GM12873 (cell line): ENCODE results near the gene MISP3.

Experiments
- TF ChIP-seq, protein P1 (sequence below): IDR thresholded peaks from 2 replicates; pipeline ENCODE4 v1.5.1; 2012; ENCODE audit warnings: low read depth, mild to moderate bottlenecking, moderate library complexity, low read length, control low read depth; ENCODE audit not compliant: insufficient read depth; ENCODE audit errors: missing control alignments

Gene MISP3

DNA sequence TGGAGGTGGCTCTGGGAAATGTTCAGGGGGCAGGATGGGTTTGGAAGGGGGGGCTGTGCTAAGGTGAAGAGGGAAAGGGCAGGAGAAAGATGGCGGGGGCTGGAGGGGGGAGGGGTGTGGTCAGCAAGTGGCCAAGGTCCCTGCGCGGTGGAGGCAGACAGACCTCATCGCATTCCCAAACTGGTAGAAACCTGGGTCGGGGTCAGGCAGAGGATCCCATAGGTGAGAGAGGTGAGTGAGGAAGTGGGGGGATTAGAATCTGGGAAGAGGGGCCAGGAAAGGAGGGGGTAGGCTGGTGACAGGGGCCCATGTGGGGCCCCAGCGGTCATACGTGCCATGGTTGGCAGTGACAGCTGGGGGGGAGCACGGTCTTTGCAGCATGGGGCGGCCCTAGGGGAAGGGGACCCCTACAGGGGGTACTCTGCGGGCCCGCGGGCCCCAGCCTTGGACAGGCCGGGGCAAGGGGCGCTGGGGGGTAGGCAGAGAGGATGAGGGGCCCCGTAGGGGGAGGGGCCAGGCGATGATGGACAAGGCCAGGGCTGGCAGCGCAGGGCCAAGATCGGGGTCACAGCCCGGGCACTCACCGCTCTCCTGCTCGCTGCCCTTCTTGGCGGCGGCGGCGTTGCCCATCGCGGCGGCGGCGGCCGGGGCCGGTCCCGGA, 44.5 kb downstream of the MISP3 start:
- TF ChIP-seq, protein P1, sequence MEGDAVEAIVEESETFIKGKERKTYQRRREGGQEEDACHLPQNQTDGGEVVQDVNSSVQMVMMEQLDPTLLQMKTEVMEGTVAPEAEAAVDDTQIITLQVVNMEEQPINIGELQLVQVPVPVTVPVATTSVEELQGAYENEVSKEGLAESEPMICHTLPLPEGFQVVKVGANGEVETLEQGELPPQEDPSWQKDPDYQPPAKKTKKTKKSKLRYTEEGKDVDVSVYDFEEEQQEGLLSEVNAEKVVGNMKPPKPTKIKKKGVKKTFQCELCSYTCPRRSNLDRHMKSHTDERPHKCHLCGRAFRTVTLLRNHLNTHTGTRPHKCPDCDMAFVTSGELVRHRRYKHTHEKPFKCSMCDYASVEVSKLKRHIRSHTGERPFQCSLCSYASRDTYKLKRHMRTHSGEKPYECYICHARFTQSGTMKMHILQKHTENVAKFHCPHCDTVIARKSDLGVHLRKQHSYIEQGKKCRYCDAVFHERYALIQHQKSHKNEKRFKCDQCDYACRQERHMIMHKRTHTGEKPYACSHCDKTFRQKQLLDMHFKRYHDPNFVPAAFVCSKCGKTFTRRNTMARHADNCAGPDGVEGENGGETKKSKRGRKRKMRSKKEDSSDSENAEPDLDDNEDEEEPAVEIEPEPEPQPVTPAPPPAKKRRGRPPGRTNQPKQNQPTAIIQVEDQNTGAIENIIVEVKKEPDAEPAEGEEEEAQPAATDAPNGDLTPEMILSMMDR: no peak

DNA sequence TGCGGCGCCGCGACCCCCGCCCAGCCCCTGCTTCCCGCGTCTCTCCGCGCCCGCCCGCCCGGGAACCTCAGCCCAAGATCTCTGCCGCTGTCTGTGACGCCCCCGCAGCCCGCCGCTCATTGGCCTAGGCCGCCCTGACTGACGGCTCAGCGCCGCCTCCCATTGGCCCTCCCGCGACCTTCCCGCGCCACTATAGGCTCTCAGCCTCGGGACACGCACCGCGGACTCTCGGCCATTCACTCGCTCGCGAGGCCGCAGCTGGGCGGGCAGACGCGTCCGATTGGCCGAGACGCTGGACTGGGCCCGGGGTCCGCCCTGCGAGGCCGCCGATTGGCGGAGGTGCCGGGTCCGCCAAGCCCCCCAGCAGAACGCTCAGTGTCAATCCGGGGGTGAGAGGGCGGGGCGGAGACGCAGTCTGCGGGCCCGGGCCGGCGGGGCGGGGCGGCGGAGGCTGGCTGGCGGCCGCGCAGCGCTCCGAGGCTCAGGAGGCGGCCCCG, 45.1 kb downstream of the MISP3 start, which contains the start of gene PRKACA:
TSS of gene PRKACA (minus strand) at position 95 of the 497 bp plus-strand sequence. CDS start 215 bp downstream, outside the sequence.
- TF ChIP-seq, protein P1: no peak

DNA sequence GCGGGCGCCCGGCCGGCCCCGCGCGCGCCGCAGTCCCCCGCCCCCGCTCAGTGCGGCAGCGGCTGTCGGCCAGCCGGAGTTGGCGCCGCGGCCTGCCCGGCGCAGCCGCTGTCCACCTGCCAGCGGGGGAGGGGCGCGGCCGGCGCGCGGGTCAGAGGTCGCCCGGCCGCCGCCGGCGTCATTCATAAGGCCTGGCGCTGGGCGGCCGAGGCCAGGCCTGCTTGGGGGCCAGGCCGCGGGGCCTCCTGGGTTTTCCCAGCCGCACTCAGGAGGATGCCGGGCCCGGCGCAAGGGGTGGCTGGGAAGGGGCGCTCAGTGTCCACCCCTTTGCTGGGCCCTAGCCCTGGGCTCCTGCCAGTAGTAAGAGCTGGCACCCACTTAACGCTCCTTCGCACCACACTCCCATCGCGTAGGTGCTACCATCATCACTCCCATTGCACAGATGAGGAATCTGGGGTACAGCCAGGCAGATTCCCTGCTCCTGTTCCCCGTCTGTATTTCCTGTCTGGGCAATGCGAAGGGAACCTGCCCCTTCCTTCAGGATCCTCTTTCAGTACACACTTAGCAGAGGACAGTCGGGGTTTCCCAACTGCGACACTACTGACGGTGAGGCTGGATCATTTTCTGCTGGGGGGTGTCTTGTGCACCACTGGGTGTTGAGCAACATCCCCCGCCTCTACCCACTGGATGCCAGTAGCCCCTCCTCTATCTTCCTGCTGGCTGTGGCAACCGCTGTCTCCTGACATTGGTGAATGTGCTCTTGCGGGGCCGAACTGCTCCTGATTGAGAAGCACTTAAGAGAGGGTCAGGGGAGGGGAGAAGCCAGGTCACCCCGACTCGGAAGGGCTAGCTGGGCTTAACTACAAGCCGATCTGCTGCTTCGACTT, 45.8 kb downstream of the MISP3 start:
- TF ChIP-seq, protein P1: no peak

DNA sequence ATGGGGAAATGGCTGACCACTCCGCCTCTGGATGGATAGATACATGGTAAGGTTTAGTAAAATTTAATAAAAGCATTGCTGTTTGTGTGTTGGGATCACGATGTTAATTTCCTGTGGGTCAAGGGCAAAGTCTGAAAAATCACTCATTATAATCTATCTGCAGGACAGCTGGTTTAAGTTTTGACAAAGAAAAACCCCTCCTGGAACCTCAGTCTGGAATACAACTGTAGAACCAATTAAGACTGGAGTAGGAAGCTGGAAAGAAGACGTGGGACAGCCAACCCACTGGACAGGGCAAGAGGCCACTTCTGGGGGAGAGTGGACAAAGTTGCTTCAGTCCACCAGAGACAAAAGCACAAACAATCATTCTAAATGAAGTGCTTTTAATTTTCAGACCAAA, 46.6 kb downstream of the MISP3 start:
- TF ChIP-seq, protein P1: no peak

DNA sequence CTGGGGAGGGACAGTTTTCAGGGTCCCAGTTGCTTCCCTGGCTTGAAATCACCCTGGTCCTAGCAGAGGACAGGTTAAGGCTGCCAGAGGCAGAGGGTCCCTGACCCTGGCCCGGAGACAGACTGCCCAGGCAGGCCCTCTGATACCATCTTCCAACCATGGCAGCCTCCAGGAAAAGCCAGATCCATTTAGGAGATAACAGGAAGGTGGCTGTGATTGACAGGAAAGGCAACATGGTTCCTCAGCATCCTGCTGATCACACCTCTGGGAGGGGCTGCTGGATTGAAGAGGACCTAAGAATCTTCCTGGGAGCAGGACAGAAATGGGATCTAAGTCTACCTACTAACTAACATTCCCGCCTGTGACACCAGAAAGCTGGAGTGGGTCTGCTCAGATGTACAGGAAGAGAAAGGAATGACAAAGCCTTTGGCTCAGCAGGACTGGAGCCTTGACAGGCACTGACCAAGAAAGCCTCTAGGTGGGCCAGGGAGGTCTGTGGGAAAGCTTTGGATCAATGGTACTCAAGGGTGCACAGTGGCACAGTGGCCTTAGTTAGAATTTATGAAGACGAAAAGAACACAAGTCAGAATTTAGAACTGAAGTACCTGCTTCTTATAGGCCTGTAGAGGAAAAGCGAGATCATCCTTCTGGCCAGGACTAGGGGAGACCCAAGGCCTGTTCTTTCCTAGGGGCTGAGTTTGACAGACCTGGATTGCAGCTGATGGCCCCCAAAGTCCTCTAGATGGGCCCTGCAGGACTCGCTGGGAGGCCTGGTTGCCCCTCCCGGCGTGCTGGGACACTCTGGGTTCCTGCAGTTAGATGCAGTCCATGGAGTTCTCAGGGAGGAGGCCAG, 47.3 kb downstream of the MISP3 start:
- TF ChIP-seq, protein P1: no peak

DNA sequence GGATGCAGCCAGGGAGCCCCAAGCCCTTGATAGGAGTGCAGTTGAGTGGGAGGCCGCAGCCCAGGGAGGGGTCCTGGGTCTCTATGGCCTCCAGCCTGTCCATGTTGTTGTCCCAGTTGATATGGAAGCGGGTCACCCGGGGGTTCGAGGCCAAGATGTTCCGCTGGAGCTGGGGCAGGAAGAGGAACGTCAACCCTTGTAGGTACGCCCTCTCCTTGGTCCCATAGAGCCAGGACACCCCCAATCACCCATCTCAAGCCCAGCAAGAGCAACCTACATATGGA, 47.9 kb downstream of the MISP3 start:
- TF ChIP-seq, protein P1: no peak
